Activated CD8-positive, alpha-beta memory T cell treated with anti-CD3 and anti-CD28 coated beads for 48 hours (primary cell): ENCODE results near the gene PAIP1.
"Not testable (repeated sequence)": the region's sequence is repeated elsewhere in the genome, so short reads cannot be mapped to it uniquely, and the experiment has no call there.

ENCODE experiments used
- DNase-seq, 3 experiments: peaks; one replicate each; pipeline ENCODE4 v3.0.0-alpha.2; 2020; ENCODE audit warnings: low read depth in 2 of 3, low spot score in 2 of 3

PAIP1 gene, protein sequence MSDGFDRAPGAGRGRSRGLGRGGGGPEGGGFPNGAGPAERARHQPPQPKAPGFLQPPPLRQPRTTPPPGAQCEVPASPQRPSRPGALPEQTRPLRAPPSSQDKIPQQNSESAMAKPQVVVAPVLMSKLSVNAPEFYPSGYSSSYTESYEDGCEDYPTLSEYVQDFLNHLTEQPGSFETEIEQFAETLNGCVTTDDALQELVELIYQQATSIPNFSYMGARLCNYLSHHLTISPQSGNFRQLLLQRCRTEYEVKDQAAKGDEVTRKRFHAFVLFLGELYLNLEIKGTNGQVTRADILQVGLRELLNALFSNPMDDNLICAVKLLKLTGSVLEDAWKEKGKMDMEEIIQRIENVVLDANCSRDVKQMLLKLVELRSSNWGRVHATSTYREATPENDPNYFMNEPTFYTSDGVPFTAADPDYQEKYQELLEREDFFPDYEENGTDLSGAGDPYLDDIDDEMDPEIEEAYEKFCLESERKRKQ

GRCh38 chr5:43556857-43557542 is at the start of gene PAIP1:
Gene PAIP1, minus strand, starts transcription at chr5:43557077. Its CDS starts 231 bp downstream, at chr5:43556846.
- DNase-seq = peak; percentile 56 to 70 (median 69)

DNA sequence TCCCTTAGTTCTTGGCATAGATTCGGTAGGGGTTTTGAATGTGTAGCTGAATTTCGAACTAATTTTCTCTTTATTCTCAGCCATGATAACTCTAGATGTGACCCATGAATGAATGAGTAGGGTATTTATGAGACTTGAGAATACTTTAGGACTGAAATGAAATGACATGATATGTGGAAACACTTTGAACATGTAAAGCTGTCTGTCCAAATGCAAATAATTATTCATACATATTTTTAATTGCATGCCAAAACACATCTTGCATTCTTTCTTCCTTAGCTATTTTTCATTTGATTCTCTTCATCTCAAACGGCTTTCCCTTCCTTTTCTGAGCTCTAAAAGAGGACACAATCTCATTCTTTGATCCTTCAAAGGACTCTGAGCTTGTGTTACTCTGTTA is 49.5 kb upstream of the PAIP1 start:
- DNase-seq = no peak

- no peak for DNase-seq
Measured at GRCh38 chr5:43604699-43605098, 47.8 kb upstream of the PAIP1 start.

DNA sequence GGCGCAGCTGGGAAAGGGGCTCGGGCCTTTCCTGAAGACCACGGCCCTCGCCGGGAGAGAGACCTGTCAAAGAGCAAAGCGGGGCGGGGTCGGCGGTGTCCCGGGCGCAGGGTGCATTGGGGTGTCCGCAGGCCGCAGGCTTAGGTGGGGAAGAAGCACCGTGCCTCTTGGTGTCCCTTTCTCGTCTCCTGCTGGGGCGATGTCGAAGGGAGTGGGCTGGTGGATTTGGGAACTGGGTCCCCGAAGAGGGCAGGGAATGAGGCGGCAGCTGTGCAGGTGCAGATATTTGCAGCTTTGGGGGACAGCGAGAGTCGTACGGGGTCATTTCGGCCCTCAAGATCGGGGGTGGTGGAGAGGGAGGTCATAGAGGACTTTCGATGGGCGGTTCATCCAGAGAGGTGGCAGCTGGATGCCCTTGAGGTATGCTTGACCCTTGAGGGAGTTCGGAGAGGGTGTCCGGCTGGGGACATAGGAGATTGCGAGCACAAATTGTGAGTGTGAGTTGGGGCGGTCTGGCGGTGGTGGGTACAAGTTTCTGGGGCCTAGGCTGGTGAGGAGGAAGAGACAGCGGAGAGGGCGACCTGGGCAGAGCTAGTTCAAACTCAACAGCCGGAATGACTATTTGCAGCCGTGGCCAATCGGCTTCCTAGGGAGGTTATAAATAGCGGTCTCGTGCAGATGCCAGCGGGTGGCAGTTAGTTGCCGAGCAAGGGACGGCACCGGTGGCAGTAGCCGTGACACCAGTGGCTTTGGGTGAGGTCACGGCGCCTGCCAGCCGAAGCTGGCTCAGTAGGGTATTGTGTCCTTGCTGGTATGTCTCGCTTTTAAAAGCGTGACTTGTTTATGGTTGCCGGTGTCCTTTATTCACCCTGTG is 46.7 kb upstream of the PAIP1 start:
- peak; percentile 21 to 45 (median 44) for DNase-seq

- peak; percentile 58 to 65 (median 58) for DNase-seq
Measured at GRCh38 chr5:43602461-43603343, 45.8 kb upstream of the PAIP1 start, which contains the start of gene NNT. Gene NNT, plus strand, starts transcription at chr5:43603180. Its CDS starts 6,016 bp downstream, at chr5:43609196.

- no peak for DNase-seq
Measured at GRCh38 chr5:43601454-43602260, 44.8 kb upstream of the PAIP1 start.

DNA sequence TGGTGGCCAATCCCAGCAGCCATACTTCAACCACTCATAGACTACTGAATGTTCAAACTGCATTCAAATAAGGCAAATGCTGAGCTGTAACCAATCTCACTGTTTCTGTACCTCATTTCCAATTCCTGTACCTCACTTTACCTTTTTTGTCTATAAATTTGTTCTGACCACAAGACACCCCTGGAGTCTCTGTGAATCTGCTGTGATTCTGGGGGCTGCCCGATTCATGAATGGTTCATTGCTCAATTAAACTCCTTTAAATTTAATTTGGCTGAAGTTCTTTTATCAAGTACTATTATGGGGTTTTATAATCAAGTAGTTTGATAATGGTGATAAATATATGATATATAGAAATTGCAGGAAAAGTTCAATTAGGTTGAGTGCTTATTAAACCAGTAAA is 42.0 kb upstream of the PAIP1 start:
- DNase-seq = not testable (repeated sequence)

DNA sequence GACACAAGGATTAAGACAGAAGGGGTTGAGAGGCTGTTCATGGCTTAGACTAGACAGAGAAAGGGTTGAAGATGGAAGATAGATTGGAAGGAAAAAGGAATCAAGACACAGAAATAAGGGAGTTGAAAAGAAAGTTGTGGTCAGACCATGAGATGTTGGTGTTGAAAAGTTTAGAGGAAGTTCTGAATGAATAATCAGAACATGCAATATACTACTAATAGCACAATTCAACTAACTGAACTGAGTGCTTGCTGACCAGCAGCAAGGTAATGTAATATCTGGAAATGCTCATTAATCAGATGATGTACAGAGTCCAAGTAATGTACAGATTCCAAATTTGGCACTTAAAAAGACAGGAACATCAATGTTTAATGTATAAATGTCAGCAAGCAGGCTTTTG is 35.5 kb upstream of the PAIP1 start:
- no peak for DNase-seq

- no peak for DNase-seq
Measured at GRCh38 chr5:43590700-43591099, 33.8 kb upstream of the PAIP1 start.

DNA sequence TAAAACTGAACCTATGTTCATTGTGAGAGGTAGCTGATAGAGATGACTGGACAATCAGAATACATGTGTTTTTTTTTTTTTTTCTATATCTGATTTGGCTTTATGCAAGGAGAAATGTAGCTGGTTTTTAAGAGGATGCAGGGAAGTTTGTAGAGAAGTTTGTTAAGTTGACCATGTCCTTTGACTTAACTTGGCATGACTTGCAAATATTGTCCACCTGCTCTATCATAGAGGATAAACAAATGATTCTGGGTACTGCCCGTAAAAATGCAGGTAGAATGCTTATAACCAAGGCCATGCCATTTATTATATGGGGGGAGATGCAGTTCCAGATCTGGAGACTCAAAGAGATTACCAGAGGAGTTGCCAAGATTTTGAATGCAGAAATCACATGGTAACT is 32.4 kb upstream of the PAIP1 start:
- DNase-seq = no peak

DNA sequence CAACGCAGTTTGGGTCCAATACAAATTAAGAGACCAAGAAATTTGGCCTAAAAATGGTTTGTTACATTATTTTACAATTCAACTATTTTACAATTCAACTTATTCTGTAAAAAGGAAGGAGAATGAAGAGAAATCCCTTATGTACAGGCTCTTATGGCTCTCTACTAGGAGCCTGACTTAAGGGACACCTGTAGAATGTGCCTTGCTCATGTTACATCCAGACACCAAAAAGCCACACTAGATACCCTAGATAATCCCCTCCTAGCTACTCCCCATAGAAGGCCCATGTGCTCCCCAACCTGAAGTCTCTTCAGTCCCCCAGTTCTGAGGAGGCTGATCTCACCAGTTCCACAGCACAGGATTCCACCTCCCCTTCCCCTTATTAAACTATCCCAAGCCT is 32.0 kb upstream of the PAIP1 start:
- DNase-seq = no peak

GRCh38 chr5:43584166-43584699 is 27.4 kb upstream of the PAIP1 start:
- no peak for DNase-seq

DNA sequence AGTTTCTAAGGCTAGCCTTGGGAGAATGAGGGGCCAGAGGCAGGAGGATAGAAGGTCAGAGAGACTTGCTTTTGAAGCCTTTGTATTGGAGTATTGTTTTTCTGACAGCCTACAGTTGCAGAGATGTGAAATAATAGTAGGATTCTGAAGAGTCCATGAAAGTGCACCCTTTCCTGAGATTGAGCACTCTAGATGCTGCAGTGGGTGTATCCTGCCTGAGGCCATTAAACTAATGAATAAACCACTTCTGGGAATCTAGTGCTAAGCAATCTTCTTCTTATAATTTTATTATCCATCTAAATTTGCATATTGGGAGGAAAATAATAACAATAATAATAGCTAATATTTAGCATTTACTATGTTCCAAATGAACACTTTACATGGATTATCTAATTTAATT is 26.8 kb upstream of the PAIP1 start:
- DNase-seq = no peak

DNA sequence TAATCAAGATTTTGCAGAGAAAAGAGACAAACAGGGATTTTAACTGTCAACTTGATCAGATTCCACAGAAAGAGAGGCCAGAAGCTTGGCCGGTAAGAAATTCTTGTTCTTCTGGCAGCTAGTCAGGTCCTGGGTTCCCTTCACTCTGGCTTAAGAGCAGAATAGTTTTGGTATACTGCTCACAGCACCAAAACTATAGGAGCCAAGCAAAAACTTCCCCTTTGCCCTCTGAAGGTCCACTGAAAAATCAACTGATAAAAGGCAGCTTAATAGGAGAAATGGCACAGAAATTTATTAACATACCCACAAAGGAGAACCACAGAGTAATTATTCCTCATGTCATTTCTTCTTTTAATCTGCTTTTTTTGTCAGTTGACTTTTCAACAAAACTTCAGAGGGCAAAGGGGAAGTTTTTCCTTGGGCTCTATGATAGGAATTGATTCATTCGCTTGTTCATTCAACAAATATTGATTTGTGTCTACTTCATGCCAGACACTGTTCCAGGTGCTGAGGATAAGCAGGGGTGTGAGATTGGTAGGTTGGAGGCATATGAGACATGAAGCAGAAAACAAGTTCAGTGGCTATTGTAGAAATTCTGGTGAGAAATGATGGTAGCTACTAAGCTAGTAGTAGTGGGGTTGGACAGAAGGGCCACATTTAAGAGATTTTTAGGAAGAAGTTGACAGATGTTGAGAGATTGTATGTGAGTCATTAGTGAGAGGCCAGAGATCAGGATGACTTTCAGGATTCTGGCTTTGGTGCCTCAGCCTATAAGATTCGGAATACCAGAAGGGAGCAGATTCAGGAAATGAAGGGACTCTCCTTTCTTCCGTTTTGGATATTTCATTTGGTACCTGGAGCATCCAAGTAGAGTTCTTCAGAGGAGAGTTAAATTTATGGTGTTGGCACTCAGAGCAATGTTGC is 25.5 kb upstream of the PAIP1 start:
- no peak for DNase-seq

- DNase-seq = no peak
Measured at GRCh38 chr5:43581398-43581797, 24.5 kb upstream of the PAIP1 start.

DNA sequence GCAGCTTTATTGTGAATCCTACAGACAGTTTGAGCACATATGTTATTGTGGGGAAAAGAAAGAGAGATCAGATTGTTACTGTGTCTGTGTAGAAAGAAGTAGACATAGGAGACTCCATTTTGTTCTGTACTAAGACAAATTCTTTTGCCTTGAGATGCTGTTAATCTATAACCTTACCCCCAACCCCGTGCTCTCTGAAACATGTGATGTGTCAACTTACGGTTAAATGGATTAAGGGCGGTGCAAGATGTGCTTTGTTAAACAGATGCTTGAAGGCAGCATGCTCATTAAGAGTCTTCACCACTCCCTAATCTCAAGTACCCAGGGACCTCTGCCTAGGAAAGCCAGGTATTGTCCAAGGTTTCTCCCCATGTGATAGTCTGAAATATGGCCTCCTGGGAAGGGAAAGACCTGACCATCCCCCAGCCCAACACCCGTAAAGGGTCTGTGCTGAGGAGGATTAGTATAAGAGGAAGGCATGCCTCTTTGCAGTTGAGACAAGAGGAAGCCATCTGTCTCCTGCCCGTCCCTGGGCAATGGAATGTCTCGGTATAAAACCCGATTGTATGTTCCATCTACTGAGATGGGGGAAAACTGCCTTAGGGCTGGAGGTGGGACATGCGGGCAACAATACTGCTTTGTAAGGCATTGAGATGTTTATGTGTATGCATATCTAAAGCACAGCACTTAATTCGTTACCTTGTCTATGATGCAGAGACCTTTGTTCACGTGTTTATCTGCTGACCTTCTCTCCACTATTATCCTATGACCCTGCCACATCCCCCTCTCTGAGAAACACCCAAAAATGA is 23.7 kb upstream of the PAIP1 start:
- DNase-seq = not testable (repeated sequence)

DNA sequence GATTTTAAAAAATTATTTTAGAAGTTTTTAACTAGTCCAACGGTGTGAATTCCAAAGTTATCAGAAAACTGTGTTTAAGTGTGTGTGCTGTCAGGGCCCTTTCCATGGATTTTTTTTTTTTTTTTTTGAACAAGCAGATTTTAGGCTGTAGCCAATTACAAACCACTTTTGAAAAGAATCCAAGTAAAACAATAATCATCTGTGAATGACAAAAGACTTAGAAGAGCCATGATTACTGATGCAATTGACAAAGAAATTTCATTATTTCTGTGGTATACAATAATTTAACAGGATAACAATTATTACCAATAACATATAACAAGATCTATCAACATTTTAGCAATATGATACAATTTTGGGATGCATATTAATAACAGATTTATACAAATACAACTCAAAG is 16.2 kb upstream of the PAIP1 start:
- no peak for DNase-seq
